Activated naive CD8-positive, alpha-beta T cell treated with anti-CD3 and anti-CD28 coated beads, Interleukin-2, amount 10 ng/mL, durations not matched to agents 7 days and 5 days (primary cell): ENCODE measurements around the gene IZUMO4. TPM values are rescaled to one million over a fixed set of nuclear protein-coding genes. Genes with fewer than 3 reads are reported as not detected.
"Not testable (repeated sequence)": the region's sequence is repeated elsewhere in the genome, so short reads cannot be mapped to it uniquely, and the experiment has no call there.

Source experiments
- ATAC-seq: fragments of 150-1000 bp; cut with Tn5 transposase; one replicate; pipeline ENCODE4 v1.10.0; 2021; ENCODE audit warnings: low read depth, moderate library complexity
- POLR2A ChIA-PET: fragments of 350-600 bp; sonication (Branson Sonifier 250); formaldehyde crosslinking; loops from one replicate; lab custom pipeline; 2021; ENCODE audit warnings: antibody characterized with exemption; lab: Charles Lee
- DNase-seq: peaks from one replicate; pipeline ENCODE4 v3.0.0; 2021
- H3K27ac Mint-ChIP-seq: one replicate; pipeline ENCODE4 v1.8.0; 2022; ENCODE audit warnings: mild to moderate bottlenecking, mixed read lengths
- H3K27me3 Mint-ChIP-seq: one replicate; pipeline ENCODE4 v1.8.0; 2022; ENCODE audit warnings: mild to moderate bottlenecking, moderate library complexity, mixed read lengths
- H3K36me3 Mint-ChIP-seq: one replicate; pipeline ENCODE4 v1.8.0; 2021; ENCODE audit warnings: mild to moderate bottlenecking, mixed read lengths
- H3K4me1 Mint-ChIP-seq: one replicate; pipeline ENCODE4 v1.8.0; 2021; ENCODE audit warnings: mixed read lengths
- H3K4me3 Mint-ChIP-seq: one replicate; pipeline ENCODE4 v1.8.0; 2022; ENCODE audit warnings: mild to moderate bottlenecking, moderate library complexity, mixed read lengths
- H3K9me3 Mint-ChIP-seq: one replicate; pipeline ENCODE4 v1.8.0; 2021; ENCODE audit warnings: mixed read lengths
- total RNA-seq, 2 experiments: library from RNA; stranded (reverse); gene quantifications; one replicate each; pipeline ENCODE4 v1.2.3, GENCODE V29; 2021

The IZUMO4 gene
- total RNA-seq, 2 experiments from 2014 or later = 16.0 to 17.7 TPM

GRCh38 chr19:2079865-2080301 is 16.8 kb upstream of the IZUMO4 start:
- peaks cover 40% of the 10 kb centered on the region for H3K36me3 Mint-ChIP-seq
- DNase-seq (no peak), ATAC-seq (no peak)
- POLR2A ChIA-PET = interaction anchor here (8.8 kb wide), 1 partner anchor 14 kb away, joined by 180 read pairs; the partner anchor contains the start of gene MOB3A
- no peaks in the 10 kb centered on the region for H3K27me3 Mint-ChIP-seq
- H3K4me1 Mint-ChIP-seq = peaks cover 27% of the 10 kb centered on the region
- no peaks in the 10 kb centered on the region for H3K9me3 Mint-ChIP-seq
- peak overlapping the region; percentile 97 for H3K4me3 Mint-ChIP-seq
- peak overlapping the region; percentile 99 for H3K27ac Mint-ChIP-seq

GRCh38 chr19:2080336-2080988 is 16.3 kb upstream of the IZUMO4 start:
- POLR2A ChIA-PET = interaction anchor here (0.6 to 8.8 kb wide), 3 partner anchors 13 to 178 kb away, joined by 3 to 180 read pairs (median 3); partner anchors contain the start of gene MOB3A

GRCh38 chr19:2081873-2082810 is 14.6 kb upstream of the IZUMO4 start:
- H3K4me3 Mint-ChIP-seq = peak overlapping the region; percentile 97

More at GRCh38 chr19:2080336-2080988, 16.3 kb upstream of the IZUMO4 start:
- H3K4me1 Mint-ChIP-seq = peaks cover 31% of the 10 kb centered on the region
- DNase-seq (no peak), ATAC-seq (no peak)
- peak overlapping the region; percentile 99 for H3K27ac Mint-ChIP-seq
- no peaks in the 10 kb centered on the region for H3K9me3 Mint-ChIP-seq
- no peaks in the 10 kb centered on the region for H3K27me3 Mint-ChIP-seq
- H3K4me3 Mint-ChIP-seq = peak overlapping the region; percentile 97
- peaks cover 44% of the 10 kb centered on the region for H3K36me3 Mint-ChIP-seq

GRCh38 chr19:2083174-2083854 is 13.4 kb upstream of the IZUMO4 start:
- DNase-seq (peak; percentile 72), ATAC-seq (peak; percentile 49)
- Mint-ChIP-seq H3K27ac (peak overlapping the region; percentile 99), H3K36me3 (peaks cover 46% of the 10 kb centered on the region), H3K27me3 (no peaks in the 10 kb centered on the region), H3K4me3 (peak overlapping the region; percentile 97), H3K4me1 (peaks cover 53% of the 10 kb centered on the region), H3K9me3 (no peaks in the 10 kb centered on the region)
- POLR2A ChIA-PET = interaction anchor here (0.7 to 8.8 kb wide), 14 partner anchors 9 to 198 kb away, joined by 3 to 180 read pairs (median 6); partner anchors contain the start of genes ABHD17A, IZUMO4, MKNK2 and MOB3A

More at GRCh38 chr19:2081873-2082810, 14.6 kb upstream of the IZUMO4 start:
- ATAC-seq = peak; percentile 37
- Mint-ChIP-seq H3K27me3 (no peaks in the 10 kb centered on the region), H3K36me3 (peaks cover 46% of the 10 kb centered on the region), H3K27ac (peak overlapping the region; percentile 99), H3K9me3 (no peaks in the 10 kb centered on the region), H3K4me1 (peaks cover 42% of the 10 kb centered on the region)
- POLR2A ChIA-PET = interaction anchor here (0.5 to 8.8 kb wide), 16 partner anchors 8 to 518 kb away, joined by 3 to 180 read pairs (median 4); partner anchors contain the start of genes ABHD17A, IZUMO4, MKNK2 and MOB3A
- peak; percentile 66 for DNase-seq

- Mint-ChIP-seq H3K27me3 (no peaks in the 10 kb centered on the region), H3K4me1 (peaks cover 60% of the 10 kb centered on the region), H3K27ac (peak overlapping the region; percentile 99), H3K36me3 (peaks cover 43% of the 10 kb centered on the region), H3K9me3 (no peaks in the 10 kb centered on the region), H3K4me3 (peak overlapping the region; percentile 97)
- ATAC-seq (peak; percentile 56), DNase-seq (peak; percentile 93)
- POLR2A ChIA-PET = interaction anchor here (0.7 to 8.8 kb wide), 17 partner anchors 9 to 1101 kb away, joined by 3 to 180 read pairs (median 4); partner anchors contain the start of genes MKNK2, MOB3A and WDR18
These were observed 11.6 kb upstream of the IZUMO4 start for GRCh38 chr19:2084993-2085720.

GRCh38 chr19:2086695-2087620 is 9.8 kb upstream of the IZUMO4 start:
- not testable (repeated sequence) for ATAC-seq, H3K9me3 Mint-ChIP-seq, DNase-seq, H3K27me3 Mint-ChIP-seq
- POLR2A ChIA-PET = interaction anchor here (1.2 to 8.8 kb wide), 5 partner anchors 7 to 38 kb away, joined by 3 to 180 read pairs (median 8); partner anchors contain the start of genes MKNK2 and MOB3A
- Mint-ChIP-seq H3K4me3 (peak overlapping the region; percentile 77), H3K36me3 (peaks cover 35% of the 10 kb centered on the region), H3K27ac (peak overlapping the region; percentile 90), H3K4me1 (peaks cover 59% of the 10 kb centered on the region)

- H3K4me3 Mint-ChIP-seq = peak overlapping the region; percentile 77
- peaks cover 58% of the 10 kb centered on the region for H3K4me1 Mint-ChIP-seq
- peaks cover 34% of the 10 kb centered on the region for H3K36me3 Mint-ChIP-seq
- H3K27ac Mint-ChIP-seq = peak overlapping the region; percentile 90
- ATAC-seq = peak; percentile 9
- H3K9me3 Mint-ChIP-seq = no peaks in the 10 kb centered on the region
- DNase-seq = peak; percentile 65
- POLR2A ChIA-PET = interaction anchor here (0.5 to 8.8 kb wide), 9 partner anchors 6 to 213 kb away, joined by 3 to 180 read pairs (median 3); partner anchors contain the start of genes MKNK2 and MOB3A
- no peaks in the 10 kb centered on the region for H3K27me3 Mint-ChIP-seq
These were observed 9.1 kb upstream of the IZUMO4 start for GRCh38 chr19:2087621-2088100.

- H3K4me1 Mint-ChIP-seq = peaks cover 56% of the 10 kb centered on the region
- H3K27me3 Mint-ChIP-seq = no peaks in the 10 kb centered on the region
- POLR2A ChIA-PET = interaction anchor here (0.7 to 1.1 kb wide), 3 partner anchors 19 to 39 kb away, joined by 3 to 8 read pairs (median 3); partner anchors contain the start of gene MKNK2
- H3K4me3 Mint-ChIP-seq = peak overlapping the region; percentile 70
- ATAC-seq (no peak), DNase-seq (no peak)
- H3K36me3 Mint-ChIP-seq = peaks cover 31% of the 10 kb centered on the region
- peak overlapping the region; percentile 90 for H3K27ac Mint-ChIP-seq
- H3K9me3 Mint-ChIP-seq = no peaks in the 10 kb centered on the region
These were observed 7.6 kb upstream of the IZUMO4 start for GRCh38 chr19:2089001-2089711.

- ATAC-seq (no peak), DNase-seq (no peak)
- H3K9me3 Mint-ChIP-seq = no peaks in the 10 kb centered on the region
- peaks cover 32% of the 10 kb centered on the region for H3K36me3 Mint-ChIP-seq
- H3K4me1 Mint-ChIP-seq = peaks cover 60% of the 10 kb centered on the region
- POLR2A ChIA-PET = interaction anchor here (0.7 to 1.5 kb wide), 3 partner anchors 20 to 62 kb away, joined by 3 to 8 read pairs (median 7); partner anchors contain the start of gene AP3D1
- no peaks in the 10 kb centered on the region for H3K27me3 Mint-ChIP-seq
- H3K4me3 Mint-ChIP-seq = peak overlapping the region; percentile 70
- peak overlapping the region; percentile 90 for H3K27ac Mint-ChIP-seq
These were observed 7.0 kb upstream of the IZUMO4 start for GRCh38 chr19:2089727-2090053.

GRCh38 chr19:2091926-2092525 is 4.7 kb upstream of the IZUMO4 start:
- H3K27me3 Mint-ChIP-seq, ATAC-seq, H3K9me3 Mint-ChIP-seq, H3K27ac Mint-ChIP-seq, DNase-seq: not testable (repeated sequence)
- H3K4me3 Mint-ChIP-seq = peak overlapping the region; percentile 19
- H3K4me1 Mint-ChIP-seq = peaks cover 46% of the 10 kb centered on the region
- POLR2A ChIA-PET = interaction anchor here (0.6 to 5.3 kb wide), 5 partner anchors 8 to 60 kb away, joined by 3 to 180 read pairs (median 4); no protein-coding TSS in a partner anchor
- peaks cover 33% of the 10 kb centered on the region for H3K36me3 Mint-ChIP-seq
